Ovary (tissue), 9 donors: ENCODE measurements around the gene IGSF9B. TPM values are rescaled to one million over a fixed set of nuclear protein-coding genes. Genes with fewer than 3 reads are reported as not detected.

Source experiments
- DNase-seq, 5 donors: peaks; one replicate each; pipeline ENCODE4 v3.0.0-alpha.2; 2019 to 2020
- H3K27ac ChIP-seq, 2 donors: fragments of 200-600 bp; one replicate each; pipeline versions ENCODE4 v1.5.1 to v1.8.0; 2019 to 2022
- H3K27me3 ChIP-seq: fragments of 200-600 bp; one replicate; pipeline ENCODE4 v1.8.0; 2022
- H3K36me3 ChIP-seq: fragments of 200-600 bp; sonication (generic); one replicate; pipeline ENCODE4 v1.5.1; 2019
- H3K4me1 ChIP-seq: one replicate; pipeline ENCODE4 v1.8.1; 2013; ENCODE audit warnings: mild to moderate bottlenecking, moderate library complexity; ENCODE audit not compliant: insufficient read depth
- H3K4me3 ChIP-seq: fragments of 200-600 bp; sonication (generic); one replicate; pipeline ENCODE4 v1.5.1; 2017
- H3K9me3 ChIP-seq, 2 donors: fragments of 200-600 bp in 1 of 2; sonication (generic) in 1 of 2; one replicate each; pipeline versions ENCODE4 v1.5.1 to v1.8.1; 2013 to 2019; ENCODE audit warnings: mild to moderate bottlenecking in 1 of 2, moderate library complexity in 1 of 2
- EP300 ChIP-seq: sonication (generic); formaldehyde crosslinking; IDR thresholded peaks from one replicate; pipeline ENCODE4 v1.6.1; 2017; ENCODE audit warnings: antibody characterized with exemption
- POLR2A ChIP-seq: fragments of 450-650 bp; IDR thresholded peaks from one replicate; pipeline ENCODE4 v1.6.1; 2017; ENCODE audit warnings: antibody characterized with exemption, mild to moderate bottlenecking, moderate library complexity
- WGBS, 3 donors: extraction: QIAGEN DNeasy Blood & Tissue Kit in 1 of 3; methylation state at CpG; one replicate each; pipeline versions ENCODE4 v1.1.5 to v1.1.7; 2013 to 2017; 5-methylcytosine and 5-hydroxymethylcytosine counted together
- intact Hi-C, 4 donors: fragments of 100-400 bp; cut with DNase I; formaldehyde crosslinking; loops; one replicate each; pipeline versions ENCODE4 v1.11.0 to v1.15.1; 2022 to 2023
- polyA plus RNA-seq, 2 donors: library from polyadenylated mRNA; stranded (reverse); fragments of 200-250 nt in 1 of 2; fragments of 350-450 nt in 1 of 2; fragmentation: Illumina TruSeq in 1 of 2; extraction: RNeasy Lipid Tissue Mini Kit (QIAGEN cat#74804) in 1 of 2; gene quantifications; one replicate each; pipeline ENCODE4 v1.2.3, GENCODE V29; 2013 to 2014
- total RNA-seq, 7 donors: library from RNA; depleted of rRNA in 2 of 7; stranded (reverse); fragments of >200 nt in 2 of 7; fragmentation: NEBNext Ultra II Directional in 3 of 7; extraction: Animal tissue kit (Norgen Biotek cat#: 25700) in 3 of 7; gene quantifications; one replicate each; pipeline versions ENCODE4 v1.1.0 to v1.2.4, GENCODE V29; 2016 to 2023
- TF ChIP-seq, protein P1 (sequence below), 3 donors: fragments of 450-650 bp in 2 of 3; fragments of 200-600 bp in 1 of 3; IDR thresholded peaks; one replicate each; pipeline versions ENCODE4 v1.5.1 to v1.8.0; 2016 to 2022; ENCODE audit warnings: antibody characterized with exemption in 3 of 3, mild to moderate bottlenecking in 1 of 3
- donor health status: DM: no; HTN: no; CAD: no; lungs with moderate emphysema.
- donor health status: DM: no; HTN: no; CAD: no.
- donor health status: Bipolar disorder and iron deficiency.
- donor health status: DM: yes; HTN: yes; CAD: no.
- donor health status: DM: no; HTN: no; CAD: no.
- donor health status: DM: yes; HTN: yes; CAD: no.

The IGSF9B gene
- total and polyA plus RNA-seq, 9 donors: 0.48 to 15.4 (median 4.7) TPM

GRCh38 chr11:134001596-134001995, 44.8 kb upstream of the IGSF9B start:
- H3K9me3 ChIP-seq: no peaks in the 10 kb centered on the region
- H3K4me1 ChIP-seq: no peaks in the 10 kb centered on the region
- H3K27ac ChIP-seq: no peak overlapping the region
- intact Hi-C loops: no loop called here
- no peaks in the 10 kb centered on the region for H3K36me3 ChIP-seq
- TF ChIP-seq EP300: no peak
- TF ChIP-seq, protein P1, sequence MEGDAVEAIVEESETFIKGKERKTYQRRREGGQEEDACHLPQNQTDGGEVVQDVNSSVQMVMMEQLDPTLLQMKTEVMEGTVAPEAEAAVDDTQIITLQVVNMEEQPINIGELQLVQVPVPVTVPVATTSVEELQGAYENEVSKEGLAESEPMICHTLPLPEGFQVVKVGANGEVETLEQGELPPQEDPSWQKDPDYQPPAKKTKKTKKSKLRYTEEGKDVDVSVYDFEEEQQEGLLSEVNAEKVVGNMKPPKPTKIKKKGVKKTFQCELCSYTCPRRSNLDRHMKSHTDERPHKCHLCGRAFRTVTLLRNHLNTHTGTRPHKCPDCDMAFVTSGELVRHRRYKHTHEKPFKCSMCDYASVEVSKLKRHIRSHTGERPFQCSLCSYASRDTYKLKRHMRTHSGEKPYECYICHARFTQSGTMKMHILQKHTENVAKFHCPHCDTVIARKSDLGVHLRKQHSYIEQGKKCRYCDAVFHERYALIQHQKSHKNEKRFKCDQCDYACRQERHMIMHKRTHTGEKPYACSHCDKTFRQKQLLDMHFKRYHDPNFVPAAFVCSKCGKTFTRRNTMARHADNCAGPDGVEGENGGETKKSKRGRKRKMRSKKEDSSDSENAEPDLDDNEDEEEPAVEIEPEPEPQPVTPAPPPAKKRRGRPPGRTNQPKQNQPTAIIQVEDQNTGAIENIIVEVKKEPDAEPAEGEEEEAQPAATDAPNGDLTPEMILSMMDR (IDR thresholded peaks at IDR 0.05): no peak
- H3K27me3 ChIP-seq: no peaks in the 10 kb centered on the region
- no peak for DNase-seq
- H3K4me3 ChIP-seq: no peak overlapping the region
- WGBS, 3 donors: 80 to 87% (median 86%) methylated on average over 6 of the region's 6 CpGs

GRCh38 chr11:134001088-134001487, 44.3 kb upstream of the IGSF9B start:
- no peaks in the 10 kb centered on the region for H3K36me3 ChIP-seq
- DNase-seq: no peak
- no peaks in the 10 kb centered on the region for H3K9me3 ChIP-seq
- no peak overlapping the region for H3K27ac ChIP-seq
- no peak overlapping the region for H3K4me3 ChIP-seq
- H3K27me3 ChIP-seq: no peaks in the 10 kb centered on the region
- WGBS, 3 donors: 72 to 81% (median 74%) methylated on average over 6 of the region's 6 CpGs
- TF ChIP-seq POLR2A (no peak), EP300 (no peak)
- TF ChIP-seq, protein P1 (IDR thresholded peaks at IDR 0.05): no peak
- intact Hi-C loops: no loop called here
- no peaks in the 10 kb centered on the region for H3K4me1 ChIP-seq

DNA sequence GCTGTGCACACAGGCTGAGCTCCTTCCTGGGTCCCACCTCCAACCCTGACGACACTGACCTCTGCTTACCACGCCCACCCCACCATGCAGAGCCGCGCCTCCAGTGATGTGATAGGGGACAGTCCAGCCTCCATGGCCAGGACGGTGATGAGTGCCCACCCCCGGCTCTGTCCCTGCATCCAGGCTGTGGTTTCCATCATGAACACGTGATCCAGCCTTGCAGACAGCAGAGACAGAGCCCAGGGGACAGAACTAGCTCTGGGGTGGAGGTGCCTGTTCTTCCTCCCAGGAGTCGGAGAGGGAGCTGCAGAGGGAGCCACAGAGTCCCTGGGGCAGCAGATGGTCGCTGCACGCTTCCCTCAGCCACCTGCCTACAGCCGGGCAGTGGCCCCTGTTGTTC, 42.6 kb upstream of the IGSF9B start:
- Histone ChIP-seq H3K36me3 (no peaks in the 10 kb centered on the region), H3K4me1 (no peaks in the 10 kb centered on the region), H3K27ac (no peak overlapping the region), H3K9me3 (no peaks in the 10 kb centered on the region), H3K27me3 (no peaks in the 10 kb centered on the region), H3K4me3 (no peak overlapping the region)
- DNase-seq: no peak
- 78 to 90% (median 81%) methylated on average over 11 of the region's 11 CpGs for WGBS, 3 donors
- intact Hi-C loops: no loop called here
- TF ChIP-seq EP300: no peak
- no peak for TF ChIP-seq POLR2A
- TF ChIP-seq, protein P1 (IDR thresholded peaks at IDR 0.05): no peak

GRCh38 chr11:133997554-133997953, 40.8 kb upstream of the IGSF9B start:
- no peaks in the 10 kb centered on the region for H3K27me3 ChIP-seq
- DNase-seq: no peak
- H3K4me1 ChIP-seq: no peaks in the 10 kb centered on the region
- H3K4me3 ChIP-seq: no peak overlapping the region
- no peaks in the 10 kb centered on the region for H3K9me3 ChIP-seq
- WGBS, 3 donors: 19 to 48% (median 29%) methylated on average over 5 of the region's 5 CpGs
- H3K36me3 ChIP-seq: no peaks in the 10 kb centered on the region
- TF ChIP-seq EP300 (no peak), POLR2A (no peak)
- TF ChIP-seq, protein P1 (IDR thresholded peaks at IDR 0.05): no peak
- H3K27ac ChIP-seq: no peak overlapping the region
- intact Hi-C loops: no loop called here

GRCh38 chr11:133996671-133997070, 39.9 kb upstream of the IGSF9B start:
- DNase-seq: no peak
- Histone ChIP-seq H3K9me3 (no peaks in the 10 kb centered on the region), H3K27ac (no peak overlapping the region), H3K4me3 (no peak overlapping the region), H3K27me3 (no peaks in the 10 kb centered on the region), H3K4me1 (no peaks in the 10 kb centered on the region), H3K36me3 (no peaks in the 10 kb centered on the region)
- TF ChIP-seq EP300 (no peak), POLR2A (no peak)
- TF ChIP-seq, protein P1 (IDR thresholded peaks at IDR 0.05): no peak
- 82 to 90% (median 89%) methylated on average over 10 of the region's 10 CpGs for WGBS, 3 donors
- intact Hi-C loops: no loop called here
